GM21723 (cell line): ENCODE measurements around the gene TPM3.
"Not testable (repeated sequence)": the region's sequence is repeated elsewhere in the genome, so short reads cannot be mapped to it uniquely, and the experiment has no call there.

ENCODE experiments used
- ATAC-seq: cut with Tn5 transposase; IDR thresholded peaks from one replicate; pipeline ENCODE4 v1.9.1; 2021; ENCODE audit warnings: mild to moderate bottlenecking, moderate library complexity; ENCODE audit not compliant: unreplicated experiment

The TPM3 gene

DNA sequence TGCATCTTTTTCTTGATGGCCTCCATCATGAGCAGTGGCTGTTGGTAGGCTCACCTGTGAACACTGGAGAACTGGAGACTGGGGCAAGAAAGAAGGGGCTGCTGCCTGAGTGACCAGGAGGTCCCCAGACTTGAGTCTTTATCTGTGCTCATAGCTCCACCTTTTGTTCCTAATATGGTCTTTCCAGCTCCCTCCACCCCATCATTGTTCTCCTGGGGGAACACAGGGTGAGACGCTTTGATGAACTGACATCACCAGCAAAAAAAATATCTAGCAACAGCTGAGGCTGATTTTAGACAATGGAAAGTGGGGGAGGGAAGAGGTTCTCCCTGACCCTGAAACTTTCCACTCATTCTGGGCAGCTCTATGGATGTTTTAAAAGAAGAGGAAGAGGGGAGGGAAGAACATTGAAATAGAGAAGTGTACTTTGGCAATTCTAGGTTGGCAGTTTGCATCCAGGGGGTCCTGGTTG, at the start of gene TPM3:
TSS of gene TPM3 (minus strand) at position 111 of the 472 bp plus-strand sequence. CDS start at position 29, 82 bp downstream.
- no peak for ATAC-seq

- ATAC-seq: no peak
Measured at GRCh38 chr1:154240294-154240833, 48.5 kb upstream of the TPM3 start.

DNA sequence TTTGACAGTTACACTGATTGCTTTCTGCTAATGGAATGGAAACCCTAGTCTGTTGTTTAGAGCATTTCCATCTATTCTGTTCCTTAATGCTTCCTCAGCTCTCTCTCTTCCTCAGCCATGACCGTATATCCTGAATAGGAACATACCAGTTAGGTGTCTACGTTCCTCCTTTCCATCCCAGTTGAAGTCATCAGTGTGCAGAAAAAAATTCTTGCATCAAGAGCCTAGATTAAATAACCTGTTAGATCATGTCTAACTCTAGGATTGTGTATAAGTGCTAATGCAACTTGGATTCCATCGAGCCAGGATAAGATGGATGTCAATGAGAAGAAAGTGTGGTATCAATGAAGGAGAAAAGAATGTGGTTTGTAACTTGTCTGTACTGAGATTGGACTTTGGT, 47.6 kb upstream of the TPM3 start:
- no peak for ATAC-seq

- no peak for ATAC-seq
Measured at GRCh38 chr1:154237880-154238506, 46.1 kb upstream of the TPM3 start.

DNA sequence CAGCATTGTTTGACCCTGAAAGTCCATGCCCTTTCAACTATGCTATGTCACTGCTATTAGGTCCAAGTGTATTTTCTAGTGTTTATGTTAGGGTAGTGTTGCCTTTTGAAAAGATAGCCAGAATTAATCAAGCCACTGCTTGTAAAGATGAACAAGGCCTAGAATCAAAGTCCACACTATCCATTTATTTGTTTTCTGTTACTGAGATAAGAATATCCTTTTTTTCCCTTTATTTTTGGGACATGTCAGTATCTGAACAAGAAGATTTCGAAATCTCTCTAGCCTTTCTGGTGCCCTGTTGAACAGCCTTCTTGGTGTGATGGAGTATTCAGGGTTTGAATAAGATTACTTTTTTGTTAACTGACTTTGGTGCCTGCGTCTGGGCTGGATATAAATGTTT, 45.5 kb upstream of the TPM3 start:
- ATAC-seq: no peak

- no peak for ATAC-seq
Measured at GRCh38 chr1:154236855-154237254, 45.0 kb upstream of the TPM3 start.

DNA sequence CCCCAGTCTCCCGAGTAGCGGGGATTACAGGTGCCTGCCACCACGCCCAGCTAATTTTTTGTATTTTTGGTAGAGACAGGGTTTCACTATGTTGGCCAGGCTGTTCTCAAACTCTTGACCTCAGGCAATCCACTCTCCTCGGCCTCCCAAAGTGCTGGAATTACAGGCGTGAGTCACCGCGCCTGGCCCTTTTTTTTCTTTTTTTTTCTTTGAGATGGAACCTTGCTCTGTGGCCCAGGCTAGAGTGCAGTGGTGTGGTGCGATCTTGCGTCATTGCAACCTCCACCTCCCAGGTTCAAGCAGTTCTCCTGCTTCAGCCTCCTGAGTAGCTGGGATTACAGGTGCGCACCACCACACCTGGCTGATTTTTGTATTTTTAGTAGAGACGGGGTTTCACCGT, 41.2 kb upstream of the TPM3 start:
- not testable (repeated sequence) for ATAC-seq

DNA sequence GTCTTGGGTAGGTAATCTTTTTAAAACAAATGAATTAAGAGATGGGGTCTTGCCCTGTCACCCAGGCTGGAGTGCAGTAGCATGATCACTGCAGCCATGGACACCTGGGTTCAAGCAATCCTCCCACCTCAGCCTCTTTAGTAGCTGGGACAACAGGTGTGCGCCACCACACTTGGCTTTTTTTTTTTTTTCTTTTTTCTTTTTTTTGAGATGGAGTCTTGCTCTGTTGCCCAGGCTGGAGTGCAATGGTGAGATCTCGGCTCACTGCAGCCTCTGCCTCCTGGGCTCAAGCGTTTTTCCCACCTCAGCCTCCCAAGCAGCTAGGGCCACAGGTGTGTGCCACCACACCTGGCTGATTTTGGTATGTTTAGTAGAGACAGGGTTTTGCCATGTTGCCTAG, 39.2 kb upstream of the TPM3 start:
- ATAC-seq: not testable (repeated sequence)

DNA sequence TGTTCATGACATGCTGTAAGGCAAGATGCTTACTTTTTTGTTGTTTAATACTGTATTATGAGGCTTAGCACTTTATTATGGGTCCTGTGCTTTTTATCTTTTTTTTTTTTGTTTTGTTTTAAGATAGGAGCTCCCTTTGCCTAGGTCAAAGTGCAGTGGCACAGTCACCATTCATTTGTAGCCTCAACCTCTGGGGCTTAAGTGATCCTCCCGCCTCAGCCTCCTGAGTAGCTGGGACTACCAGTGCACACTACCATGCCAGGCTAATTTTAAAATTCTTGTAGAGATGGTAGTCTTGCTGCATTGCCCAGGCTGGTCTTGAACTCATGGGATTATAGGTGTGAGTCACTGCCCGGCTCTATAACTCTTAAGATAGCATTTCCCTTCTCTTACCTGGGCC, 33.5 kb upstream of the TPM3 start:
- ATAC-seq: no peak

- no peak for ATAC-seq
Measured at GRCh38 chr1:154223621-154224020, 31.7 kb upstream of the TPM3 start.

DNA sequence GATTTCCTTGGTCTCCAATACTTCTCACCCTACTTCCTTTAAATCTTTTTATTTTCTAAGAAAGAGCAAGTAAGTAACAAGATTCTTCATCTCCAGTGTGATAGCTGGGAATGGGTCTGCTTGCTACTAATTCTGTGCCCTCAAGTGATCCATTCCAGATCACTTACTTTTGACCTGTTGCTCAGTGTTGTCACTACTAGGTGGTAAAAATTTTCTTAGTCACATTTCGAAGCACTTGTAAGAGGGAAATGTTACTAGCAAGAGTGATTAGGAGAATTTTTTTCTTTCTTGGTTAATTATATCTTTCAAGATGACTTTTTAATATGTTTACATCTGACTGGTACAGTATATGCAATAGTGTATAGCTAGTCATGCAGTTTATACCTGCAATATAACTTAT, 31.0 kb upstream of the TPM3 start:
- no peak for ATAC-seq

DNA sequence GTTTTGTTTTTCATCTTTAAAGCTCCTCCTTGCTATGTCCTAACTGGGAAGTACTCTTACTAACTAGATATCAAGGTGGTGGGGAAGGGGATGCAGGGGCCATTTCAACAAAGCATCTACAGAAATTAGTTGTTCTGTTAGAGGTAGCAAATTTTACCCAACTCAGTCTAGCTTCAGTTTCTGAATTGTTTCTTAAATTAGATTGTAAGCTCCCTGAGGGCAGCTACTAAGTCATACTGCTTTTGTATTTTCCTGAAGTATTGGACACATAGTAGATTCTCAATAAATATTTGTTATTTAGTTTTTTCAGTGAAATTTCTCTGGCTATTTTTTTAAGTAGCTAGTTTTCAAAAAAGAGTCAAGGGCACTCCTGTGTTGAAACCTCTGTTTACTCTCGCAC, 30.6 kb upstream of the TPM3 start:
- ATAC-seq: no peak

- peak; percentile 20 for ATAC-seq
Measured at GRCh38 chr1:154221278-154222001, 29.5 kb upstream of the TPM3 start.

GRCh38 chr1:154220970-154221277, 29.0 kb upstream of the TPM3 start:
- no peak for ATAC-seq

- ATAC-seq: peak; percentile 88
Measured at GRCh38 chr1:154220071-154220969, 28.4 kb upstream of the TPM3 start, which contains the start of gene UBAP2L. Gene UBAP2L (plus strand): TSS chr1:154220955. CDS start chr1:154225124, 4,169 bp downstream.

DNA sequence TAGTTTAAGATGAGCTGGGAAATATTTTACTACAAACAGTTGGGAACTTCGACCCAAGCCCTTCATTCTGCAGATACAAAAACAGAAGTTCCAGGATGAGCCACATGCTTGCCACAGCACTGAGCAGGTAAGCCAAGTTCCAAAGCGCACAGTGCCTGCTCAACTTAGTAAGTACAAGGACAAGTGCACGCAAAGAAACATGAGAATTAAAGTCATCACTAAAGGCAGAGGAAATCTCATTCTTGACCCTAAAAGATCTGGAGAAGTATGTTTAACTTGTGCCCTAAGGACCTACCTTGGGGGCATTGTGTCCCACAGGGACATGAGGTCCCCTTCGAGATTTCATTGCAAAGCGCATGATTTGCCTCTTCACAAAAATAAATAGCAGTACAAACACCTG, 27.6 kb upstream of the TPM3 start:
- ATAC-seq: no peak

DNA sequence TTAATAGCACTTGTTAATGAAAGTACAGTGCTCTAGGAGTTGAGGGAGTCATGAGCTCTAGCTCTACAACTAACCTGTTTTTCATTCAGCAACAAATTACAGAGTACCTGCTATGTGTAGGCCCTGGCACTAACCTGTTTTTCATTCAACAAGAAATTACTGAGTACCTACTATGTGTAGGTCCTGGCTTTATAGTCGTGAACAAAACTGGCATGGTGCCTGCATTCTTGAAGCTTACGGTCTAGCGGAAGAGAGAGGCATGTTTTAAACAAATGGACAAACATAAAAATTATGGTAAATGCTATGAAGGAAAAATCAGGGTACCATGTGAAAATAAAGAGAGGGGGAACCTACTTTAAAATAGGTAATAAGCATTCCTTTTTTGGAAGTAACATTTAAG, 26.6 kb upstream of the TPM3 start:
- no peak for ATAC-seq

- ATAC-seq: no peak
Measured at GRCh38 chr1:154213274-154213673, 21.4 kb upstream of the TPM3 start.

DNA sequence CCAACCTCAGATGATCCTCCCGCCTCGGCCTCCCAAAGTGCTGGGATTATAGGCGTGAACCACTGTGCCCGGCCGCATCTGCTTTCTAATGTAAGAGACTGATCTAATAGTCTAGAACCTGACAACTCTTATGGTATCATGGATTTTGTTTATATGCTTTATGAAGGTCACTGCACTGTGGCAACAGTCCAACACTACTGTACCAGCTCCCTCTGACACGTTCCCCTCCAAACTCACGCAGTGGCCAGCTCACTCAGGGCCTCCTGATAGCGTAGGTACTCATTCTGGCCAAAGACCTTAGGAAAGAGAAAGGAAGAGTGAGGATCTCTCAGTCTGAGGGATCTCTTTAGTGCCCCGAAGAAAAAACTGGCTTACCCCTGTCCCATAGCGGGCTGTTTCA, 20.2 kb upstream of the TPM3 start:
- ATAC-seq: no peak

GRCh38 chr1:154208677-154209388, 16.9 kb upstream of the TPM3 start:
- no peak for ATAC-seq

DNA sequence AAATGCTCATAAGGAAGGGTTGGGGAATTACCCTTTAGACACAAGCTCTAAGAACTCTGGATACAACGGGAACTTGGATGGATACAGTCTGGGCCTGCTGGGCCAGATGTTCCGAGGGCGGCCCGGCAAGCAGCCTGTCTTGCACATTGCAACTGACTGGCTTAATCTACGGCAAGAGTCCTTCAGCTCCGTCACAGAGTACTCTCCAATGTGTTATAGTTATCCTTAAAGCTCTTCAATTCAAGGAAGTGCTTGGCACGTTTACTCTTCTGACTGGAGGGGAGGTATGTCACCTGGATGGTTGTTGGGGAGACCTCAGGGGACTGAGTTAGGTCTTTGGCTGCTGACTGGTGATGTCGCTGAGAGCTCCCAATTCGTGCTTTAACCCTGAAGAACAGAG, 15.4 kb upstream of the TPM3 start:
- no peak for ATAC-seq
